IPS DF 4.7 (cell line): ENCODE data around the gene PREX1.
"Not testable (repeated sequence)": the region's sequence is repeated elsewhere in the genome, so short reads cannot be mapped to it uniquely, and the experiment has no call there.

ENCODE experiments used
- DNase-seq: peaks from one replicate; pipeline ENCODE4 v3.0.0-alpha.2; 2013; ENCODE audit warnings: low spot score; ENCODE audit errors: extremely low read depth

The PREX1 gene

DNA sequence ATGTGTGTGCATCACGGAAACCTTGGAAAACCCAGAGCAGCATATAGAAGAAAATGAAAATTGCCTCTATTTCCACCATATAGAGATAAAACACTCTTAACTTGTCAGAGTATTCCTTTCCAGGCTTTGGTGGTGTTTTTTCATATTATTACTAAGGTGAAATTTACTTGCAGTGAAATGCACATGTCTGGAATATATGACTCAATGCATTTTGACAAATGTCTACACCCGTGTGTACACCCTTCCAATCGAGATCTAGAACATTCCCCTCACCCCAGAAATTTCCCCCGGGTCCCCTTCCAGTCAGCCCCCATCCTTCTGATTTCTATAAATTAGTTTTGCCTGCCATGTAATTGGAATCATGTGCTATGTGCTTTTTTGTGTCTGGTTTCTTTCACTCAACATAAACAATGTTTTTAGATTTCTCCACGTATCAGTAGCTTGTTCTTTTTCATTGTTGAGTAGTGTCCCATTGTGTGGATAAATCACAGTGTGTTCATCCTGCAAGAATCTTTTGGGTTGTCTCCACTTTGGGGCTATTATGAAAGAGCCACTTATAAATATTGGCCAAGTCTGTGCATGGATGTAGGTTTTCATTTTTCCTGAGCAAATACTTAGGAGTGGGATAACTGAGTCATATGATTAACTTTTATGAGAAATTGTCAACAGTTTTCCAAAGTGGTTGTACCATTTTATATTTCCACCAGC is 19.9 kb upstream of the PREX1 start:
- DNase-seq = no peak

GRCh38 chr20:48846516-48847492 is 19.0 kb upstream of the PREX1 start:
- no peak for DNase-seq

GRCh38 chr20:48845721-48846306 is 18.0 kb upstream of the PREX1 start:
- no peak for DNase-seq

DNA sequence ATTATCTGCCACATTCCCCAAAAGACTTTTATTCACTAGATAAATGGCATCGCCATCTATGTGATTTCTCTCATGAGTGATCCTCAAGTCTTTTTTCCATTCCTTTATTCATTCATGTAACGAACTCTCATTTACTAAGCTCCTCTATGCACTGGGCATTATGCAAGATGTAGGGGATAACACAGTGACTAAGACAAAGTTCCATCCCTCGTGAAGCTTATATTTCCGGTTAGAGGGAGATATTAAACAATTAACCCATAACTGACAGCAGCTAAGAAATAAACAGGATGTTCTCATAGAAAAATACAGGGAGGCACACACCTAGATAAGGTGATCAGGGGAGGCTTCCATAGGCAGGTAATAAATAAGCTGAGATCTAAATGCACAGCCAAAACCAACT is 17.2 kb upstream of the PREX1 start:
- no peak for DNase-seq

DNA sequence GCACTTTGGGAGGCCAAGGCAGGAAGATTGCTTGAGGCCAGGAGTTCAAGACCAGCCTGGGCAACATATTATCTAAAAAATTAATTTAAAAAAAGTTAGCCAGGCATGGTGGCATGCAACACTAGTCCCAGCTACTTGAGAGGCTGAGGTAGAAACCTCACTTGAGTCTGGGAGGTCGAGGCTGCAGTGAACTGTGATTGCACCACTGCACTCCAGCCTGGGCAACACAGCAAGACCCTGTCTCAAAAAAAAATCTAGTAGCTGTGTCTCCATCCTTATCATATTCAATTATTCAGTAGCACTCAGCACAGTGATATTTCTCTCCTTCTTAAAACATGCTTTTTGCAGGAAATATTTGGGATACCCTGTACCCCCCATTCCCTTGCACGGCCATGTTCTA is 16.1 kb upstream of the PREX1 start:
- DNase-seq = not testable (repeated sequence)

DNA sequence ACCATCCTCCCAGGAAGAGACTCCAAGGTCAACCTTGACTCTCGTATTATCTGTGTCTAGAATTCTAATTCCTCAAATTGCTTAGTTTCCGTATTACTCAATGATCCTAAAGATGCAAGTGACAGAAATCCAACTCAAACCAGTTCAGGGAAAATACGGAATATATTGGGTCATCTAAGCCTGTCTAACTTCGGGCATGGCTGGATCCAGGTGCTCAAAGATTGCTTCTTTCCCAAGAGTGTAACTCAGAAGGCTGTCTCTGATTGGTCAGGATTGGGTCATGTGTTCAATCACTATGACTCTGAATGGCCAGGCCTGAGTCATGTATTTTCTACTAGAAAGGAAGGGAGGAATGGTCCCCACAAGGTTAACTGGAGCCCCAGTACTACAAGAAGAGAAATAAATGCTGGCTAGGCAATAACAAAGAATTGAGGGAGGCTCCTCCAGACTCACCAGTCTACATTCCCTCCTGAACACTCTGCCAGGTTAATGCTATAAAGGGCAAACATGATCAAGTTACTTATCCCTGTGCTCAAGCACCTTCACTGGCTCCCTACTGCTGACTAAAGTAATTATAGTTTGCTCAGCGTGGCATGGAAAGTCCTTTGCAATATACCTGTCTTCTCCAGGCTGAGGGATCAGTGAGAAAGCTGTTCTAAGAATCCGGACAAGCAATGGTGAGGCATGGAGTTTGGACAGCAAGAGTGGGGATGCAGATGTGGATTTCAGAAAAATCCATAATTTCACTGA is 15.4 kb upstream of the PREX1 start:
- DNase-seq = no peak

DNA sequence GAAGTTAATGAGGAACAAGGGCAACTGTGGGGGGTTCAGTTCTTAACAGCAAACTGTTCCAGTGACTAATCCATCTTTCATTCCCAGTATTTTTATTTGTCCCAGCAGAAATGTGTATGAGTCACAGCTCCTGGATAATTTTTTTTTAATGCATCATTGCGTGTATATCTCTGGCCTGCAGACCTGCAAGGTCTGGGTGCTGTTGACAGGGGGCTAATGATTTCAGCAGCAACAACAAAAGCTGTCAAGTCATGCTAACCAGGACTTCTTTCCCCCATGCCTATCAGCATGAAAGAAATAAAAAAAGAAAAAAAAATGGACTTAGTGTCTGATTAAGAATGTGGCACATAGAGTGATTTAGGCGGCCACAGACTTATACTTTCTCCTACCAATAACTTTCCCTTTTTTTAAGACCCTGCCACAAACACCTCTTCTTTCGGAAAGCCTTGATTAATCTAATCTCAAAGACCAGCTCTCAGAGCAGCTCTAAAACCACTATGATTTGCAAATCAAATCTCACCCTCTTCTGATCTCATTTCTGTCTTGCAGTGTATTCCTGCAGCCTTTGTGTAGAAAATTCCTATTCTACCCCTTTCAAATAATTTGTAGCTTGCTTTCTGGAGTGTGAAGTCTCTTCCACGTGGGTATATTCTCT is 14.2 kb upstream of the PREX1 start:
- no peak for DNase-seq

- DNase-seq = no peak
Measured at GRCh38 chr20:48841196-48841874, 13.5 kb upstream of the PREX1 start.

GRCh38 chr20:48839154-48839917 is 11.5 kb upstream of the PREX1 start:
- DNase-seq = no peak

DNA sequence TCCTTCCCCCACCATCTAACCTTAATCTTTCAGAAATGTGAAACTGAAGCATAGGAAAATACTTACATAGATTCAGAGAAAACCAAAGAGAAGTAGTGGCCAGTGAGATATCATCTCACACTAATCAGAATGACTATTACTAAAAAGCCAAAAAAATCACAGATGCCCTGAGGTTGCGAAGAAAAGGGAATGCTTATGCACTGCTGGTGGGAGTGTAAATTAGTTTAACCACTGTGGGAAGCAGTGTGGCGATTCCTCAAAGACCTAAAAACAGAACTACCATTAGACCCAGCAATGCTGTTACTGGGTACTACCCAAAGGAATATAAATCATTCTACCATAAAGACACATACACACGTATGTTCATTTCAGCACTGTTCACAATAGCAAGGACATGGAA is 9.2 kb upstream of the PREX1 start:
- no peak for DNase-seq

DNA sequence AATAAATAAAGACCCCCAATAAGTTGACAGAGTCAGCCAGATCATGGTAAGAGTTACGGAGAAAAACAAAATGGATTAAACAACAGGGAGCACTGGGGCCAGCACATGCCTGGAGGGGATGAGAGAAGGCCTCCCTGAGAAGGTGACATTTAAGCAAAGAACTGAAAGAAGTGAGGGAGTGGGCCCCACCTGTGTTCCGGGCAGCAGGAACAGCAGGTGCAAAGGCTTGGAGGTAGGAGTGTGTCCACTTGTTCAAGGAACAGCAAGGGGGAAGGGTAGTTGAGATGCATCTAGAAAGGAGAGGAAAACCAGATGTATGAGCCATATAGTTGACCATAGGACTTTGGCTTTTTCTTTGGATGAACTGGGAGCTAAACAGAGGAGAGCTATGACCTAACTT is 7.6 kb upstream of the PREX1 start:
- no peak for DNase-seq

- no peak for DNase-seq
Measured at GRCh38 chr20:48834278-48834677, 6.5 kb upstream of the PREX1 start.

GRCh38 chr20:48832405-48832730 is 4.6 kb upstream of the PREX1 start:
- DNase-seq = no peak

DNA sequence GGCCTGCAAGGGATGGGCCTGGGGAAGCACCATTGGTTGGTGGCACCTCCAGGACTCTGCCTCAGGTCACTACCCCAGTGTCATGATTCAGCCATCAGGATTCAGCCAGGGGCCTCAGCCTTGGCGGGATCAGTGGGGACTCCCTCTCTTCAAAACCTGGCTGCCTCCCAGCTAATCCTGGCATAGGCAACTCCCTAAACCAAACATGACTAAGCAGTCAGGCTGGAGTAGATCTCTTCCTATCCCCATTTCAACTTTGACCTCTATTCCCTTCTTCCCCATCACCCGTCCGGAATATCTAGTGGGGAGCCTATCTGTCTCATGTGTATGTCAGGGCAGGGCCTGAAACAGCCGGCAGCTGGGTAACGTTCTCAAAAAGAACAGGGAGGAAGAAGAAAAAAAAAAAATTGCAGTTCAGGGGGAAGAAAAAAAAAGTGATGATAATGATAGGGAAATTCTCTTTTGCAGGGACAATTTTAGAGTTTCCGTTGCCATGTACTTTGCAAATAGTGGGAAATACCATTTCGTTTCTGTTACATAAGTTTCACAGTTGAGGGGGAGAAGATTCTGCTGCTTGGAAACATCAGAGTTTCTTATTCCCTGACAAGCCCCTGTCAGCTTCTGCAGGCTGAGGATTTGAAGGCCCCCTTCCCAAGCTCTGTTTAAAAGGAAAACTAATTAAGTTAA is 4.1 kb upstream of the PREX1 start:
- no peak for DNase-seq

DNA sequence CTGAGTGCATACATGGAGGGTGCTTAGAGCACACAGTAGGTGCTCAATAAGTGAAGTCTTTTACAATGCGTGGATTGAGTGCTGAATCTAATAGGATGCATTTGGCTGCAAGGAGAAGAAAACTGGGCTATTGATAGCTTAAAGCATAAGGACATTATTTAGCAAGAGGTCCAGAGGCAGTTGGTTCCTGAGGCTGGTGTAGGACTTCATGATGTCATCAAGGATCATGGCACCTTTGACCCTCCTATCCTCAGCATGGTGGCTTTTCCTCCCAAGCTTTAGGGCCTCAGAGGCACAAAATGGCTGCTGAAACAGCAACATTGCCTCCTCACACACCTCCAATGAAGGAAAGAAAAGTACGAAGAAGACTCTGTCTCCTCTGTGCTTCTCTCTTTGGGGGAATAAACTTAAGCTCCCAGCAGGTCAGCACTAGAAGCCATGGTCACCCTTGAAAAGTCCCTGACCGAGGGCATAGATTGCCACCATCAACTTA is 3.1 kb upstream of the PREX1 start:
- DNase-seq = no peak

GRCh38 chr20:48829940-48830339 is 2.1 kb upstream of the PREX1 start:
- no peak for DNase-seq

DNA sequence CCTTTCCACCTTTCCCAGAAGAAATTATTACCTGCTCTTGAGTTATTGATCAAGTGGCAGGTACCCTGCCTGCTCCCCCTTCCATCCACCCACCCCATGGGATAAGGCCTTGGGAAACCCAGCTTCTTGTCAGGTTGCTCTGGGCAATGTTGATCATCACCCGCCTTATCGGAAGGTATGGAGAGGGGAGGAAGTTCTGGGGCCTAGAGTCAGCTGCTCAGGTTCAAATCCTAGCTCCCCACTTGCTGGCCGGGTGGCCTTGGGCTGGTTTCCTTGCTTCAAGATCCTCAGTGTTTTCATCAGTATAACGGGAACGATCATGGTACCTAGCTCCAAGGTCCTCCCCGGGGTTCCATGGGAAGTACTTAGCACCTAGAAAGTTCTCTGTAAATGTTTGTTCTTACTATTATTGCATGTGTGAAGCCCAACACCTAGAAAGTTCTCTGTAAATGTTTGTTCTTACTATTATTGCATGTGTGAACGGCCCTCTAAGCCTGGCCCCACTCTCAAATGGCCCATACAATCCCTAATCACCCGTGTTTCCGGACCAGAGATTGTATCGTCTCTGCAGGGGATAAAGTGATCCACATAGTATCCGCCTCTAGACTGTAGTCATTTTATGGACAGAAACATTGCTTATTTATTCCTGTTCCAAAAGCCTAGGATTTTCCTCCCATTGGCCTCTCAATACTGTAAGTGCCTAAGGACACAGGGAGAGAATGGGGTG is 1.1 kb upstream of the PREX1 start:
- no peak for DNase-seq
